Stimulated activated naive CD8-positive, alpha-beta T cell treated with anti-CD3 and anti-CD28 coated beads, Interleukin-15, Interleukin-2, amounts not matched to agents 100 ng/mL and 50 ng/mL, for 24 hours (primary cell): ENCODE data around the gene ITGA1.
A peak's percentile ranks its signal among the peaks of the same experiment; 100 is the strongest.

ENCODE experiments used
- H3K27ac Mint-ChIP-seq: one replicate; pipeline ENCODE4 v1.8.0; 2021; ENCODE audit warnings: mild to moderate bottlenecking, mixed read lengths
- H3K27me3 Mint-ChIP-seq: one replicate; pipeline ENCODE4 v1.8.0; 2021; ENCODE audit warnings: mixed read lengths
- H3K36me3 Mint-ChIP-seq: one replicate; pipeline ENCODE4 v1.8.0; 2021; ENCODE audit warnings: low read depth, mixed read lengths
- H3K4me1 Mint-ChIP-seq: one replicate; pipeline ENCODE4 v1.8.0; 2021; ENCODE audit warnings: low read depth, mixed read lengths
- H3K4me3 Mint-ChIP-seq: one replicate; pipeline ENCODE4 v1.8.0; 2021; ENCODE audit warnings: mild to moderate bottlenecking, mixed read lengths
- H3K9me3 Mint-ChIP-seq: one replicate; pipeline ENCODE4 v1.8.0; 2021; ENCODE audit warnings: mixed read lengths

The ITGA1 gene

GRCh38 chr5:52924456-52924855, 136.7 kb downstream of the ITGA1 start:
- Mint-ChIP-seq H3K36me3 (no peaks in the 10 kb centered on the region), H3K4me1 (peaks cover 5% of the 10 kb centered on the region), H3K27me3 (no peaks in the 10 kb centered on the region), H3K9me3 (no peaks in the 10 kb centered on the region), H3K4me3 (no peak overlapping the region), H3K27ac (no peak overlapping the region)

- Mint-ChIP-seq H3K4me1 (peaks cover 5% of the 10 kb centered on the region), H3K27me3 (no peaks in the 10 kb centered on the region), H3K9me3 (no peaks in the 10 kb centered on the region), H3K27ac (no peak overlapping the region), H3K4me3 (no peak overlapping the region), H3K36me3 (no peaks in the 10 kb centered on the region)
These were observed 137.3 kb downstream of the ITGA1 start for GRCh38 chr5:52925001-52925400.

GRCh38 chr5:52928689-52929088, 141.0 kb downstream of the ITGA1 start:
- Mint-ChIP-seq H3K4me3 (no peak overlapping the region), H3K9me3 (no peaks in the 10 kb centered on the region), H3K4me1 (peaks cover 5% of the 10 kb centered on the region), H3K36me3 (no peaks in the 10 kb centered on the region), H3K27ac (no peak overlapping the region), H3K27me3 (no peaks in the 10 kb centered on the region)

GRCh38 chr5:52938226-52938625, 150.5 kb downstream of the ITGA1 start:
- no peak overlapping the region for H3K27ac Mint-ChIP-seq
- H3K4me1 Mint-ChIP-seq, result no peaks in the 10 kb centered on the region
- H3K9me3 Mint-ChIP-seq, result no peaks in the 10 kb centered on the region
- H3K4me3 Mint-ChIP-seq, result no peak overlapping the region
- no peaks in the 10 kb centered on the region for H3K27me3 Mint-ChIP-seq
- H3K36me3 Mint-ChIP-seq, result no peaks in the 10 kb centered on the region

- Mint-ChIP-seq H3K27me3 (no peaks in the 10 kb centered on the region), H3K4me3 (no peak overlapping the region), H3K4me1 (peaks cover 12% of the 10 kb centered on the region), H3K27ac (no peak overlapping the region), H3K36me3 (no peaks in the 10 kb centered on the region), H3K9me3 (no peaks in the 10 kb centered on the region)
These were observed 155.6 kb downstream of the ITGA1 start for GRCh38 chr5:52943285-52943684.

- Mint-ChIP-seq H3K36me3 (no peaks in the 10 kb centered on the region), H3K9me3 (no peaks in the 10 kb centered on the region), H3K4me1 (peaks cover 18% of the 10 kb centered on the region), H3K27ac (no peak overlapping the region), H3K27me3 (no peaks in the 10 kb centered on the region), H3K4me3 (no peak overlapping the region)
These were observed 156.1 kb downstream of the ITGA1 start for GRCh38 chr5:52943808-52944207.

GRCh38 chr5:52945040-52945439, 157.3 kb downstream of the ITGA1 start:
- H3K27me3 Mint-ChIP-seq, result no peaks in the 10 kb centered on the region
- H3K4me3 Mint-ChIP-seq, result peak overlapping the region; percentile 73
- H3K4me1 Mint-ChIP-seq, result peaks cover 21% of the 10 kb centered on the region
- no peaks in the 10 kb centered on the region for H3K36me3 Mint-ChIP-seq
- no peak overlapping the region for H3K27ac Mint-ChIP-seq
- H3K9me3 Mint-ChIP-seq, result no peaks in the 10 kb centered on the region

- H3K36me3 Mint-ChIP-seq, result no peaks in the 10 kb centered on the region
- H3K27ac Mint-ChIP-seq, result no peak overlapping the region
- peaks cover 21% of the 10 kb centered on the region for H3K4me1 Mint-ChIP-seq
- H3K27me3 Mint-ChIP-seq, result no peaks in the 10 kb centered on the region
- H3K4me3 Mint-ChIP-seq, result no peak overlapping the region
- no peaks in the 10 kb centered on the region for H3K9me3 Mint-ChIP-seq
These were observed 159.5 kb downstream of the ITGA1 start for GRCh38 chr5:52947208-52947607.

- H3K27ac Mint-ChIP-seq, result no peak overlapping the region
These were observed 160.1 kb downstream of the ITGA1 start for GRCh38 chr5:52947851-52948250.

GRCh38 chr5:52948418-52949076, 160.8 kb downstream of the ITGA1 start:
- Mint-ChIP-seq H3K36me3 (no peaks in the 10 kb centered on the region), H3K27me3 (no peaks in the 10 kb centered on the region), H3K9me3 (no peaks in the 10 kb centered on the region), H3K27ac (no peak overlapping the region), H3K4me3 (no peak overlapping the region), H3K4me1 (peaks cover 21% of the 10 kb centered on the region)

More at GRCh38 chr5:52947851-52948250, 160.1 kb downstream of the ITGA1 start:
- H3K27me3 Mint-ChIP-seq, result no peaks in the 10 kb centered on the region
- no peaks in the 10 kb centered on the region for H3K9me3 Mint-ChIP-seq
- H3K4me3 Mint-ChIP-seq, result no peak overlapping the region
- no peaks in the 10 kb centered on the region for H3K36me3 Mint-ChIP-seq
- peaks cover 21% of the 10 kb centered on the region for H3K4me1 Mint-ChIP-seq

- Mint-ChIP-seq H3K4me3 (no peak overlapping the region), H3K27me3 (no peaks in the 10 kb centered on the region), H3K27ac (no peak overlapping the region), H3K36me3 (no peaks in the 10 kb centered on the region), H3K9me3 (no peaks in the 10 kb centered on the region), H3K4me1 (peaks cover 16% of the 10 kb centered on the region)
These were observed 163.0 kb downstream of the ITGA1 start for GRCh38 chr5:52950686-52951085.

- Mint-ChIP-seq H3K36me3 (no peaks in the 10 kb centered on the region), H3K9me3 (no peaks in the 10 kb centered on the region), H3K27ac (no peak overlapping the region), H3K4me1 (peaks cover 13% of the 10 kb centered on the region), H3K27me3 (no peaks in the 10 kb centered on the region), H3K4me3 (no peak overlapping the region)
These were observed 164.8 kb downstream of the ITGA1 start for GRCh38 chr5:52952483-52952882.

GRCh38 chr5:52956014-52956413, 168.3 kb downstream of the ITGA1 start:
- no peak overlapping the region for H3K27ac Mint-ChIP-seq
- no peaks in the 10 kb centered on the region for H3K36me3 Mint-ChIP-seq
- H3K27me3 Mint-ChIP-seq, result peaks cover 9% of the 10 kb centered on the region
- no peaks in the 10 kb centered on the region for H3K4me1 Mint-ChIP-seq
- no peak overlapping the region for H3K4me3 Mint-ChIP-seq
- H3K9me3 Mint-ChIP-seq, result no peaks in the 10 kb centered on the region

GRCh38 chr5:52956915-52957747, 169.4 kb downstream of the ITGA1 start:
- no peaks in the 10 kb centered on the region for H3K9me3 Mint-ChIP-seq
- no peak overlapping the region for H3K4me3 Mint-ChIP-seq
- H3K4me1 Mint-ChIP-seq, result no peaks in the 10 kb centered on the region
- peaks cover 14% of the 10 kb centered on the region for H3K27me3 Mint-ChIP-seq
- no peak overlapping the region for H3K27ac Mint-ChIP-seq
- no peaks in the 10 kb centered on the region for H3K36me3 Mint-ChIP-seq

- Mint-ChIP-seq H3K36me3 (no peaks in the 10 kb centered on the region), H3K27ac (no peak overlapping the region), H3K4me3 (no peak overlapping the region), H3K27me3 (peaks cover 14% of the 10 kb centered on the region), H3K4me1 (no peaks in the 10 kb centered on the region), H3K9me3 (no peaks in the 10 kb centered on the region)
These were observed 173.6 kb downstream of the ITGA1 start for GRCh38 chr5:52961274-52961681.
